Hematopoietic multipotent progenitor cell (in vitro differentiated cells): ENCODE results near the gene PACRG. TPM values are rescaled to one million over a fixed set of nuclear protein-coding genes. Genes with fewer than 3 reads are reported as not detected.

Source experiments
- DNase-seq, 3 donors: peaks; one replicate each; pipeline ENCODE4 v3.0.0-alpha.2; 2011 to 2015; ENCODE audit warnings: low read depth in 2 of 3, low spot score in 2 of 3
- total RNA-seq: library from RNA; depleted of rRNA; stranded (reverse); fragments of >200 nt; gene quantifications from one replicate; pipeline ENCODE4 v1.2.3, GENCODE V29; 2012

Gene PACRG
- total RNA-seq, 1 donor, result 5.7 TPM

DNA sequence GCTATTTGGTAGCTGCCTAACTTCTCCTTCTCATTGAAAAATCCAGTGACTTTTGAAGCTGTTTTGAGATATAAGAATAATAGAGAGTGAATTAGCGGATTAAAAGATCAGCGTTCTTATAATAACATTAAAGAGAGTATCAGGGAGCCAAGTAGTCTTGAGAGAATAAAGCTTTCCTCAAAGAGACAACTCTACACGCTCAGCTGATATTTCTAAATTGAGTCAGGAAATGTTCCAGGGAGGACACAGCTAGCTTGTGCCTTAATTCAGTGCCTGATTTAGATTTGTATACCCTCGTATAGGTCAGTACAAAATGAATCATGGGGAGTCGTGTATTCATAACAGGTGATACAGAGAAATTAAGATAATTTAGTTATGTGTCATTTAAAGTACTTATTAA, 611.7 kb downstream of the PACRG start:
- no peak for DNase-seq

GRCh38 chr6:163340201-163340887, 612.6 kb downstream of the PACRG start:
- no peak for DNase-seq

- DNase-seq, result no peak
Observed at GRCh38 chr6:163341224-163342061, 613.7 kb downstream of the PACRG start.

- no peak for DNase-seq
Observed at GRCh38 chr6:163342571-163343539, 615.1 kb downstream of the PACRG start.

- DNase-seq, result no peak
Observed at GRCh38 chr6:163343609-163344008, 615.8 kb downstream of the PACRG start.

DNA sequence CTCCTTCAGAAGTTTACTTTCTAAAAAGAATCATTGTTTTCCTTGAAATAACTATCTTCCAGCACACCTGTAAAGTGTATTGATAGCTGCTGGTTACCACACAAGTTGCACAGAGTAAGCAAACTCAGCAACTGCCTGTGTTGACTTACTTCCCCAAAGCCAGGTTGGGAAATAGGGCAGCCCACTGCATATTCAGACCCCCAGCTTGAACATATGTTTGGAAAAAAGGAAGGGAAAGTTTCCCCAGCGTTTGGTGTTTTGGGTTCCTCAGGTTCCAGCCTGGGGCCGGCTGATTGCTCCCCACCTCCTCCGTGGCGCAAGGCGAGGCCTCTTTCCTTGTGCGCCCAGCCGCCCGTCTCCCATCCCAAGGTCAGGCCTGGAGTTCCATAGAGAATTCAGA, 616.6 kb downstream of the PACRG start:
- DNase-seq, result no peak

- no peak for DNase-seq
Observed at GRCh38 chr6:163345931-163346330, 618.2 kb downstream of the PACRG start.

DNA sequence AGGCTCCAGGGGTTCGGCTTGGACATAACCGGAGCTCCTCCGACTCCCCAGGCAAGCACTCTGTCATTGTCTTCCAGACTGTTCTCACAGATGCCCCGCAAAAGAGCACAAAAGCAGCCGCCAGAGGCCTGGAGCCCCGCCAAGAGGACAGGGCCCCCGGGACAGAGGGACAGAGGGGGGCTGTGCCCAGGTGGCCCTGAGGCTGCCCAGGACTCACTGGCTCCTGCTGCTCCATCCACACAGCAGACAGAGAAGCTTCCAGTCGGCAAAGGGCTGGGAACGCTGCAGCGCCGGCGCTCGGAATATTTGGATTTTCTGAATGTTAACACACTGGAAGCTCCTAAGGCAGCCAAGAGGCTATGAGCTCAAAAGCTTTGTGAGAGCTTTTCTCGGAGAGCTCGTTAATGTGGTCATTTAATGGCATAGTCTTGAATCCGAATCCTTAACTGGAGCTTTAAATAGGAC, 618.8 kb downstream of the PACRG start:
- DNase-seq, result no peak

- DNase-seq, result no peak
Observed at GRCh38 chr6:163347021-163347446, 619.3 kb downstream of the PACRG start.

DNA sequence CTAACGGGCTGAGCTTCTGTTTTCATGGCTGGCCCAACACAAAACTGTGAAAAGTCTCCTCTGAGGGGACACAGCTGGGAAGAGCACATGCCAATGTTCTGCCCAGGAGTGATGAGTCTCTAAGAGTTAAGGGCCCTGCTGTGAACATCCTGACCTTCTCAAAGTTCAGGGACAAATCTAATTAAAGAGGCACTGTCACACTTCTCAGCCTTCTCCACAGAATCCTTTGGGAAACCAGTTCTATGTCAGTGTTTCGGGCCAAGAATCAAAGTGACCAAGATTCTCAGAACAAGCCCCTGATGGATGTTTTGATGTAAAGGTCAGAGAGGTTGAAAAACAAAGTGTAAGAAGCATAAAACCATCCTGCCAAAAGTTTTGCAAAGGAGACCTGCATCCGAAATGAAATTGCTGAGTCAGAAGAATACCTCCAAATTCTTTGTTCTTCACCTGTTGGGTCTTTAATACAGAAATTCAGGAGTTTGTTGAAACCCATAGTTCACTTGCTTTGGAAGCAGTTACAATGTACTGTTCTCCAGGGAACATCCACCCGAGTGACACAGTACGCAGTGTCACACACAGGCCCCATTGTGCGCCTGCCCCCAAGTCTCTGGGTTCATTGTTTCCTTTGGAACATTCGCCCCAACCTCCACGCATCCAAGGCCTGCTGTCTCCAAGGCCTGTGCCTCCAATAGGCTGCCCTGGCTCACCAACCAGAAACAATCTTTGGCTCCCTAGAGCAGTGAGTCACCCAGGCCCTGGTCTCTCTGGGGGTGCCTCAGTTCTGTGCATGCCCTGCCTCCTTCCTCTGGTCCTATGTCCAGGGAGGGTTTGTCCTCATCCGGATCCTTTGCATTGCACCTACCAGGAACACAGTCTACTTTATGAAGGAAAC, 621.3 kb downstream of the PACRG start:
- no peak for DNase-seq

DNA sequence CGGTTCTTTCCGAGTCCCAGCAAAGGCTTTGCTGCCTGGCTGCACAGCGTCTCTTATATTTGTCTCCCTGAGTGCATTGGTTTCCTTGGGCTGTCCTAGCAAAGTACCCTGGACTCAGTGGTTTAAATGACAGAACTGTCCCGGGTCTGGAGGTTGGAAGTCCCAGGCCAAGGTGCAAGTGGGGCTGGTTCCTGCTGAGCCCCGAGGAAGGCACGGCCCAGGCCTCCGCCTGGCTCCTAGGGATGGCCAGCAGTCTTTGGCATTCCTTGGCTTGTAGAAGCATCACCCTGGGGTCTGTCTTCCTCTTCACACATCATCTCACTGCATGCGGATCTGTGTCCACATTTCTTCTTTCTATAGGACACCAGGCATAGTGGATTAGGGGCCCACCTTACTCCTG, 621.9 kb downstream of the PACRG start:
- no peak for DNase-seq

GRCh38 chr6:163351013-163351412, 623.2 kb downstream of the PACRG start:
- DNase-seq, result no peak

DNA sequence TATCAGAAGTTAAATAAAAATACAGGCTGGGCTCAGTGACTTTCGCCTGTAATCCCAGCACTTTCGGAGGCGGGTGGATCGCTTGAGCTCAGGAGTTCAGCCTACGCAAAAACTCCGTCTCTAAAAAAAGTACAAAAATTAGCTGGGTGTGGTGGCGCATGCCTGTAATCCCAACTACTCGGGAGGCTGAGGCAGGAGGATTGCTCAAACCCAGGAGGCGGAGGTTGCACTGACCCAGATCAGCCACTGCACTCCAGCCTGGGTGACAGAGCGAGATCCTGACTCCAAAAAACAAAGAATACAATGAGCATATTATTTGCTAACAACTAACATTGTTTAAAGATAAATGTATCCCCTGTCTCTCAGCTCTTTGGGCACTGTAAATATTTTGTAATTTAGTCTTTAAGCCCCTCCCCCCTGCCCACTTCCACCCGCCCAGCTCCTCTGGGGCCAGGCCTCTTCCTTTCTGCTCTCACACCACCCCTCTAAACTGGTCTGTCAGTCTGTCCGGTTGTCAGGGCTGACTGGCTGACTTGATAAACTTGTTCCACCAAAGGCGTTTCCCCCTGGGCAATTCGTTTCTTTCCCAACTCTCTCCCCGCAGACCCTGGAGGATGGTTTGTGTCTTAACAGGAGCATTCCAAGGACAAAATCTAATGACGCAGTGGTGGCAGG, 624.4 kb downstream of the PACRG start:
- DNase-seq, result no peak

DNA sequence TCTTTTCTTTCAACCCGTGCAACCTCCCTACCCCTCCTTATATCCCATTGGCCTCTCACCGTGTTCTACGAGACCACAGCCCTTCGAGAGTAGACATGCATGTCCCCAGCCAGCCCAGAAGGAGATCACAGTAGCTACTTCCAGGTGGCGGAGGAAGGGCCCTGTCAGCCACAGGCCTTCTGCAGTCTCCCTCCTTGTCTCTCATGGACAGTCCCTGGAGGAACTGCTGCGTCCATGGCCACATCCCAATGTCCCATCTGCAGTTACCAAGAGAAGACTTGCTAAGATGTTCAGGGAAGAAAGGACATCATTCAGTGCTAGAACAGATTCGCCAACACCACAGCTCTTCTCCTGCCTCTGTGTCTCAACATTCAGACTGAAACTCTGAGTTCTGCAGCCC, 625.2 kb downstream of the PACRG start:
- DNase-seq, result no peak

DNA sequence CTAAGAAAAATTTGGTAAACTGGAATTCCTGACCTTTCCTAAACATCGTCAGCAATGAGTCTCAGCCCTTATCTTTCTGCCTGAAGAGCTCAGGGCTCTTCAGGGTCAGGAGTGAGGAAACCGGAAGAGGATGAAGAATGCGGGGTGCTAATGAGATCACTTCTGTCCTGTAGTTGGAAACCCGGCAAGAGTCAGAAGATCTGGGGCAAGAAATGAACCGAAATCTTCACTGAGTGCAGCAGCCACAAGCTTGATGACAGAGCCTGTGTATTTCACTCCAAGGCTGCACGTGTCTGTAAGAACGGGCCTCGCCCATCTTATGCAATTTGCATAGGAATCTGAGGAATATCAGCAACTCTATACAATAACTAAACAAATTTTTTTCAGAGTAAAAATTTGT, 626.3 kb downstream of the PACRG start:
- no peak for DNase-seq

DNA sequence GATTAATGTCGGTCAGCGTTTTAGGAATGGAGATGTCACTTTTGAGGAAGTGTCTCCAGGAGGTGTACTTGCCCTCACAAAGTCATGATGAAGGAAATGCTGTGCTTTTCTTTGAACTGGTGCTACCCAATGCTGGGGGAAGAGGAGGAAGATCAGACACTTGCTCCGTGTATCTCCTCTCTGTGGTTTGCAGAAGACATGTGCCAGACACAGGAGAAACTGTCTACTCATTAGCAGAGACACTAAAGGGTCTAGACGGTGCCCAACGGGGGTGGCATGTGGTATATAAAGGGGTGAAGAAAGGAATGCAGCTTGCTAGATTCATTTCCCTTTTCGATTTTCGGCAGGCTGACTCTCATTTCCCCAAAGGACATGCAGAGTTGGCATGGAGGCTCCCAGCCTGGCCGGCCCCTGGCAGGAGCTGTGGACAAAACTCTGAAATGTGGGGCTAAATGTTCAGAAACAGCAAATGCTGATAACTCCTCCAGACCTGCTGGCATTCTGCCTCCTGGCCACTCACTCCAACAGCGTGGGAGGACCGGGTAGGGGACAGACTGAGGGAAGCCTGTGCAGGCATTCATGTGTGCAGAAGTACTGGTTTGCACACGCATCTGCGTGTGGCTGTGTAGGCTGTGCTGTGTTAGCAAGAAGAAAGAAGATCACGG, 627.1 kb downstream of the PACRG start:
- no peak for DNase-seq

- DNase-seq, result no peak
Observed at GRCh38 chr6:163355426-163355991, 627.7 kb downstream of the PACRG start.

- DNase-seq, result no peak
Observed at GRCh38 chr6:163356324-163356723, 628.5 kb downstream of the PACRG start.
